Thyroid gland (tissue), 4 donors: ENCODE data around the gene ENOX1. TPM values are rescaled to one million over a fixed set of nuclear protein-coding genes. Genes with fewer than 3 reads are reported as not detected.

ENCODE experiments used
- DNase-seq, 2 donors: peaks; one replicate each; pipeline ENCODE4 v3.0.0-alpha.2; 2019
- H3K27ac ChIP-seq, 3 donors: fragments of 200-600 bp; sonication (generic); 1 replicate in 2 of 3; 2 replicates in 1 of 3; pipeline ENCODE4 v1.5.1; 2016 to 2019; ENCODE audit warnings: mild to moderate bottlenecking in 1 of 3, moderate library complexity in 1 of 3
- H3K27me3 ChIP-seq: fragments of 200-600 bp; sonication (generic); one replicate; pipeline ENCODE4 v1.5.1; 2019
- H3K36me3 ChIP-seq, 2 donors: fragments of 200-600 bp; sonication (generic); one replicate each; pipeline ENCODE4 v1.5.1; 2016 to 2019
- H3K4me1 ChIP-seq, 2 donors: fragments of 200-600 bp; sonication (generic); one replicate each; pipeline ENCODE4 v1.5.1; 2017 to 2019
- H3K4me3 ChIP-seq, 3 donors: fragments of 200-600 bp; sonication (generic); replicated peaks in 1 of 3; 1 replicate in 2 of 3; 2 replicates in 1 of 3; pipeline ENCODE4 v1.5.1; 2016; ENCODE audit warnings: mild to moderate bottlenecking in 1 of 3
- H3K9me3 ChIP-seq: fragments of 200-600 bp; sonication (generic); one replicate; pipeline ENCODE4 v1.5.1; 2017
- CTCF ChIP-seq, 6 experiments: fragments of 200-600 bp in 3 of 6; fragments of 450-650 bp in 3 of 6; sonication (generic) in 3 of 6; IDR thresholded peaks; one replicate each; pipeline ENCODE4 v1.5.1; 2016 to 2019; ENCODE audit warnings: antibody characterized with exemption in 6 of 6, mild to moderate bottlenecking in 2 of 6, inconsistent platforms in 1 of 6, moderate library complexity in 1 of 6
- POLR2A ChIP-seq, 2 donors: fragments of 450-650 bp; IDR thresholded peaks; one replicate each; pipeline ENCODE4 v1.6.1; 2017; ENCODE audit warnings: antibody characterized with exemption in 2 of 2, mild to moderate bottlenecking in 2 of 2, moderate library complexity in 1 of 2
- WGBS, 2 donors: methylation state at CpG; one replicate each; pipeline ENCODE4 v1.1.5; 2017; 5-methylcytosine and 5-hydroxymethylcytosine counted together
- intact Hi-C: fragments of 100-400 bp; cut with DNase I; formaldehyde crosslinking; loops from one replicate; pipeline ENCODE4 v1.15.1; 2023
- total RNA-seq, 4 donors: library from RNA; depleted of rRNA; stranded (reverse); fragments of >200 nt; gene quantifications; one replicate each; pipeline ENCODE4 v1.2.3, GENCODE V29; 2016

Gene ENOX1
- total RNA-seq, 4 donors from 2014 or later = 0.13 to 1.8 (median 0.31) TPM

GRCh38 chr13:43647471-43647870 is 139.3 kb downstream of the ENOX1 start:
- H3K9me3 ChIP-seq = no peaks in the 10 kb centered on the region
- no peak overlapping the region for H3K27ac ChIP-seq
- no peak overlapping the region for H3K4me3 ChIP-seq
- no peaks in the 10 kb centered on the region for H3K36me3 ChIP-seq
- TF ChIP-seq CTCF (IDR thresholded peaks at IDR 0.05) (no peak), POLR2A (IDR thresholded peaks at IDR 0.05) (no peak)
- H3K4me1 ChIP-seq = no peaks in the 10 kb centered on the region
- no peak for DNase-seq
- WGBS, 2 donors = 44 to 45% methylated on average over 2 of the region's 2 CpGs
- no peaks in the 10 kb centered on the region for H3K27me3 ChIP-seq
- intact Hi-C loops = no loop called here

- no peak for DNase-seq
- 90 to 100% methylated on average over 1 of the region's 1 CpG for WGBS, 2 donors
These were observed 146.3 kb downstream of the ENOX1 start for GRCh38 chr13:43640476-43640875.

DNA sequence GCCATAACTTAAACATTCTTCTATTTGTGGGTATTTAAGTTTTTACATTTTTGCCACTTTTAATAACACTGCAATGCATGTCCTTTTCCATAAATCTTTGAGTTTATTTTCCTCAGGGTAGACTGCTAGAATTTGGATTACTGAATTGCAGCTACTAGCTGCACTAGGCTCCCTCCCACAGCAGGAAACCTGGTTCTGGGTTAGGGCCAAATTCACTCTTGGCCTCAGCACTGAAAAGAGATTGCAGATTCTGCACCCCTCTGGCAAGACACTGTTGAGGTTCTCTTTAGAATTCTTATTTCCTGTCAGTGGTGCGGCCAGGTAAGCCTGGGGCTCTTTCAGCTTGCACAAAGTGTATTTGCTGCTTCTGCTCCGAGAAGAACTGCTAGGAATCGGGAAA is 155.7 kb downstream of the ENOX1 start:
- DNase-seq = no peak
- intact Hi-C loops = no loop called here
- no peaks in the 10 kb centered on the region for H3K27me3 ChIP-seq
- no peak for TF ChIP-seq CTCF (IDR thresholded peaks at IDR 0.05)
- no peak for TF ChIP-seq POLR2A (IDR thresholded peaks at IDR 0.05)
- no peaks in the 10 kb centered on the region for H3K36me3 ChIP-seq
- H3K27ac ChIP-seq = no peak overlapping the region
- no peaks in the 10 kb centered on the region for H3K9me3 ChIP-seq
- no peak overlapping the region for H3K4me3 ChIP-seq
- WGBS, 2 donors = 87 to 88% methylated on average over 3 of the region's 3 CpGs
- no peaks in the 10 kb centered on the region for H3K4me1 ChIP-seq

More at GRCh38 chr13:43640476-43640875, 146.3 kb downstream of the ENOX1 start:
- no peak overlapping the region for H3K4me3 ChIP-seq
- H3K9me3 ChIP-seq = no peaks in the 10 kb centered on the region
- intact Hi-C loops = no loop called here
- no peaks in the 10 kb centered on the region for H3K27me3 ChIP-seq
- TF ChIP-seq CTCF (IDR thresholded peaks at IDR 0.05) (no peak), POLR2A (IDR thresholded peaks at IDR 0.05) (no peak)
- H3K36me3 ChIP-seq = no peaks in the 10 kb centered on the region
- no peak overlapping the region for H3K27ac ChIP-seq
- H3K4me1 ChIP-seq = no peaks in the 10 kb centered on the region

- Histone ChIP-seq H3K9me3 (no peaks in the 10 kb centered on the region), H3K36me3 (no peaks in the 10 kb centered on the region), H3K4me3 (no peak overlapping the region), H3K4me1 (no peaks in the 10 kb centered on the region), H3K27me3 (no peaks in the 10 kb centered on the region), H3K27ac (no peak overlapping the region)
- TF ChIP-seq CTCF (IDR thresholded peaks at IDR 0.05) (no peak), POLR2A (IDR thresholded peaks at IDR 0.05) (no peak)
- no peak for DNase-seq
- intact Hi-C loops = no loop called here
- WGBS, 2 donors = 94 to 95% methylated on average over 3 of the region's 3 CpGs
These were observed 156.9 kb downstream of the ENOX1 start for GRCh38 chr13:43629691-43630480.

GRCh38 chr13:43626994-43627393 is 159.8 kb downstream of the ENOX1 start:
- DNase-seq = no peak
- Histone ChIP-seq H3K27ac (no peak overlapping the region), H3K9me3 (no peaks in the 10 kb centered on the region), H3K4me1 (no peaks in the 10 kb centered on the region), H3K36me3 (no peaks in the 10 kb centered on the region), H3K27me3 (no peaks in the 10 kb centered on the region), H3K4me3 (no peak overlapping the region)
- intact Hi-C loops = no loop called here
- no peak for TF ChIP-seq POLR2A (IDR thresholded peaks at IDR 0.05)
- no peak for TF ChIP-seq CTCF (IDR thresholded peaks at IDR 0.05)
- WGBS, 2 donors = 78 to 88% methylated on average over 2 of the region's 2 CpGs
